ENCODE measurements around the gene HOXC5. TPM values are rescaled to one million over a fixed set of nuclear protein-coding genes. Genes with fewer than 3 reads are reported as not detected.
A peak's percentile ranks its signal among the peaks of the same experiment; 100 is the strongest.

The HOXC5 gene
- total RNA-seq, 2 experiments from 2014 or later: not detected

DNA sequence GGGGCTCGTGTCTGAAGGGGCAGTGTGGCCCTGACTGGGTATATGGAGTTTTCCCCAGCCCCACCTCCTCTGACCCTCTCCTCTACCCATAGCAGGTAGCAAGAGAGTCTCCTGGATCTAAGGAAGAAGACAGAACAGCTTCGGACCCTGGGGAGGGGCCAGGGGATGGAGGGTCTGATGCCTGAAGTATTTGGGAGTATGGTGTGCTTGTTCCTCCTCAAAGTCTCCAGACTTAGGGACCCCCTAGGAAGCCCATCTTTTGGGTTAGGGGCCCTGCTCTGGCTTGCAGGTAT, 24.6 kb upstream of the HOXC5 start:
- H3K4me1 ChIP-seq (ENCODE audit: insufficient read depth, low read length): peaks cover 43% of the 10 kb centered on the region

DNA sequence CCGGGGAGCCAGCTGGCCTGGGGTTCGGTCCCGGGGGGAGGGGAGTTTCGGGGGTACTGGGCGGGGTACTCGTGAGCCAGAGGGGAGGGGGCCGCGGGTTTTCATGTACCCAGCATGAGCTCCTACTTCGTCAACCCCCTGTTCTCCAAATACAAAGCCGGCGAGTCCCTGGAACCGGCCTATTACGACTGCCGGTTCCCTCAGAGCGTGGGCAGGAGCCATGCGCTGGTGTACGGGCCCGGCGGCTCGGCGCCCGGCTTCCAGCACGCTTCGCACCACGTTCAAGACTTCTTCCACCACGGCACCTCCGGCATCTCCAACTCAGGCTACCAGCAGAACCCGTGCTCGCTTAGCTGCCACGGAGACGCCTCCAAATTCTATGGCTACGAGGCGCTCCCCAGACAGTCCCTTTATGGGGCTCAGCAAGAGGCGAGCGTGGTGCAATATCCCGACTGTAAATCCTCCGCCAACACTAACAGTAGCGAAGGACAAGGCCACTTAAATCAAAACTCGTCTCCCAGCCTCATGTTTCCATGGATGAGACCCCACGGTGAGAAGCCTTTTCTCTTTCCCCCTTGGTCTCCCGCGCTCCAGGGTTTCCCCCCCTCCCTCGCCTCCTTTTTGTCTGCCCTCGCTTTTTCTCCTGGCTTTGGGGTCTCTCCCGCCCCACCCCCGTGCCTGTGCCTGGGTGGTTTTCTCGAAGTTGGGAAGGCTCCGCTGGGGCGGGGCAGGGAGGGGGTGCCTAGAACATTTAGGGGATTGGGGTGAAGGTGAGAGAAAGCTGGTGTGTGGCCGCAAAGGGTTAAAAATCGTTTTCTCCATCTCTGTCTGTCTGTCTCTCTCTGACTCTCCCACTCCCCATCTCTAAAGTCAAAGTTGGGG, 23.4 kb upstream of the HOXC5 start:
- peak in 3 of 14 experiments; percentile 26 to 60 (median 58) for DNase-seq
- H3K36me3 Mint-ChIP-seq (ENCODE audit: low read depth): no peaks in the 10 kb centered on the region
- ATAC-seq (ENCODE audit: poor library complexity): peak; percentile 46
- no peak overlapping the region for H3K4me3 ChIP-seq (ENCODE audit: low read length)
- H3K4me1 ChIP-seq (ENCODE audit: insufficient read depth, low read length): peaks cover 48% of the 10 kb centered on the region
- H3K9me3 ChIP-seq (ENCODE audit: control insufficient read depth in 1 of 2, insufficient read depth in 1 of 2, low read length in 2 of 2): peaks cover 0 to 44% of the 10 kb centered on the region in 2 experiments
- H3K27ac Mint-ChIP-seq: no peak overlapping the region
- no peaks in the 10 kb centered on the region for H3K36me3 ChIP-seq (ENCODE audit: insufficient read depth, low read length)
- H3K4me1 Mint-ChIP-seq (ENCODE audit: low read depth): peaks cover 45% of the 10 kb centered on the region
- peak overlapping the region; percentile 79 for H3K4me3 Mint-ChIP-seq
- H3K27ac ChIP-seq (ENCODE audit: low read depth in 1 of 2, low read length in 2 of 2): no peak overlapping the region
- intact Hi-C loops (cut with DNase I, micrococcal nuclease): loop anchor here (5.0 to 10.0 kb wide), 3 partner anchors 355 to 373 kb away; partner anchors contain the start of genes GPR84 (in 1 of the 2) and ZNF385A (in 1 of the 2)
- ChIA-PET CTCF (interaction anchor here (0.6 to 6.3 kb wide), 5 partner anchors 23 to 197 kb away, joined by 3 to 59 read pairs (median 19); partner anchors contain the start of gene HOXC5), POLR2A (interaction anchor here (0.7 to 1.4 kb wide), 4 partner anchors 8 to 206 kb away, joined by 3 to 8 read pairs (median 4); partner anchors contain the start of genes HOXC9 and SMUG1)
- H3K27me3 Mint-ChIP-seq: peaks cover 100% of the 10 kb centered on the region
- TF ChIP-seq, protein P1, sequence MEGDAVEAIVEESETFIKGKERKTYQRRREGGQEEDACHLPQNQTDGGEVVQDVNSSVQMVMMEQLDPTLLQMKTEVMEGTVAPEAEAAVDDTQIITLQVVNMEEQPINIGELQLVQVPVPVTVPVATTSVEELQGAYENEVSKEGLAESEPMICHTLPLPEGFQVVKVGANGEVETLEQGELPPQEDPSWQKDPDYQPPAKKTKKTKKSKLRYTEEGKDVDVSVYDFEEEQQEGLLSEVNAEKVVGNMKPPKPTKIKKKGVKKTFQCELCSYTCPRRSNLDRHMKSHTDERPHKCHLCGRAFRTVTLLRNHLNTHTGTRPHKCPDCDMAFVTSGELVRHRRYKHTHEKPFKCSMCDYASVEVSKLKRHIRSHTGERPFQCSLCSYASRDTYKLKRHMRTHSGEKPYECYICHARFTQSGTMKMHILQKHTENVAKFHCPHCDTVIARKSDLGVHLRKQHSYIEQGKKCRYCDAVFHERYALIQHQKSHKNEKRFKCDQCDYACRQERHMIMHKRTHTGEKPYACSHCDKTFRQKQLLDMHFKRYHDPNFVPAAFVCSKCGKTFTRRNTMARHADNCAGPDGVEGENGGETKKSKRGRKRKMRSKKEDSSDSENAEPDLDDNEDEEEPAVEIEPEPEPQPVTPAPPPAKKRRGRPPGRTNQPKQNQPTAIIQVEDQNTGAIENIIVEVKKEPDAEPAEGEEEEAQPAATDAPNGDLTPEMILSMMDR (IDR thresholded peaks at IDR 0.05): no peak
- H3K27me3 ChIP-seq (ENCODE audit: control insufficient read depth in 1 of 2, insufficient read depth in 2 of 2, low read length in 2 of 2): peaks cover 93 to 97% of the 10 kb centered on the region in 2 experiments
- H3K9me3 Mint-ChIP-seq: no peaks in the 10 kb centered on the region

More for the DNA sequence above, 24.6 kb upstream of the HOXC5 start:
- DNase-seq (no peak), ATAC-seq (ENCODE audit: poor library complexity) (no peak)
- Histone ChIP-seq H3K27ac (ENCODE audit: low read depth in 1 of 2, low read length in 2 of 2) (no peak overlapping the region), H3K9me3 (ENCODE audit: control insufficient read depth in 1 of 2, insufficient read depth in 1 of 2, low read length in 2 of 2) (peaks cover 0 to 39% of the 10 kb centered on the region in 2 experiments), H3K27me3 (ENCODE audit: control insufficient read depth in 1 of 2, insufficient read depth in 2 of 2, low read length in 2 of 2) (peaks cover 91 to 96% of the 10 kb centered on the region in 2 experiments), H3K4me3 (ENCODE audit: low read length) (no peak overlapping the region), H3K36me3 (ENCODE audit: insufficient read depth, low read length) (no peaks in the 10 kb centered on the region)
- intact Hi-C loops (cut with DNase I, micrococcal nuclease): loop anchor here (5.0 to 10.0 kb wide), 3 partner anchors 357 to 374 kb away; partner anchors contain the start of genes GPR84 (in 1 of the 2) and ZNF385A (in 1 of the 2)
- ChIA-PET POLR2A (interaction anchor here (1.3 to 1.4 kb wide), 2 partner anchors 9 to 181 kb away, joined by 3 to 8 read pairs; partner anchors contain the start of gene SMUG1), CTCF (interaction anchor here (0.8 to 6.3 kb wide), 6 partner anchors 25 to 206 kb away, joined by 3 to 59 read pairs (median 12); partner anchors contain the start of gene HOXC5)
- no peak overlapping the region for H3K4me3 Mint-ChIP-seq
- TF ChIP-seq, protein P1 (IDR thresholded peaks at IDR 0.05): no peak
- H3K27me3 Mint-ChIP-seq: peaks cover 100% of the 10 kb centered on the region
- H3K27ac Mint-ChIP-seq: no peak overlapping the region
- H3K36me3 Mint-ChIP-seq (ENCODE audit: low read depth): no peaks in the 10 kb centered on the region
- no peaks in the 10 kb centered on the region for H3K9me3 Mint-ChIP-seq
- H3K4me1 Mint-ChIP-seq (ENCODE audit: low read depth): peaks cover 44% of the 10 kb centered on the region

DNA sequence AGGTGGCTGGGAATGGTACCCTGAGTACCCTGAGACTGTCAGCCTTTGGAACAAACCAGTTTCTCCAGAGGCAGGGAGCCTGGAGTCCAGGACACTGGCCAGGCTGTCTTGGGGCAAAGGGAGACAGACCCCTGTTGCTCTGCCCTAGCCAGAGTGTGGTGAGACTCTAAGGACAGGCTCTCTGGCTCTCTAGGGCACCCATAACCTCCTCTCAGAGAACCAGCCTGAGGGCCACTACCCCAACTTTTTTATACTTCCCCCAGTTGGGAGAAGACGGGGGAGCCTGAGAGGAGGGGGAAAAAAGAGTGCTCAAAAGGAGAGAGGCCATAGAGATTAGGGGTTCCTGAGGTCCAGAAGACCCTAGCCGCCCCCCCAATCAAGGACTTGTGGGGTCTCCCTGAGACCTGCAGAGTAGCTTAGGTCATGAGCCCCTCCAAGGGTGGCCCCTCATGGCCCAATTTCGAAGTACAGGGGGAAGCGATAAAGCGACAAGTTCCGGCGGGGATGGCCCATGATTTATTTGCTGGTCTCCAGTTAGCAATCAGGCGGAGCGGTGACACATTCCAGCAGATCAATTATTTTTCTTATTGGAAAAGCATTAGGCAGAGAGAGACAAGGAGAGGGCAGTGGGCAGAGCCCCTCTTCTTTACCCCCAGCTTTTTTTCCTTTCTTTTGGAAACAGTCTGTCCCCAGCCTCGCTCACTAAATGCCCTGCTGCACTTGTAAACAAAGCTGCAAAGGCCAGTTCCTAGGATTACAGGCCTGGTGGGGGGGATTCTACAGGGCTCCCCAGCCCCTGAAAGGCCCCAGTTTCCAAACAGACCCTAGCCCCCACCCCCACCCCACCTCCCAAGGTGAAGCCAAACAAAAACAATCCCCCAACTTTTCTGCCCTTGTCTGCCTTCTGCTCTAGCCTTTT, 22.5 kb upstream of the HOXC5 start:
- Mint-ChIP-seq H3K27ac (no peak overlapping the region), H3K27me3 (peaks cover 100% of the 10 kb centered on the region), H3K4me1 (ENCODE audit: low read depth) (peaks cover 52% of the 10 kb centered on the region), H3K4me3 (no peak overlapping the region), H3K36me3 (ENCODE audit: low read depth) (no peaks in the 10 kb centered on the region), H3K9me3 (no peaks in the 10 kb centered on the region)
- POLR2A ChIA-PET: no interaction called here
- TF ChIP-seq, protein P1 (IDR thresholded peaks at IDR 0.05): no peak
- Histone ChIP-seq H3K9me3 (ENCODE audit: control insufficient read depth in 1 of 2, insufficient read depth in 1 of 2, low read length in 2 of 2) (peaks cover 0 to 43% of the 10 kb centered on the region in 2 experiments), H3K27ac (ENCODE audit: low read depth in 1 of 2, low read length in 2 of 2) (no peak overlapping the region), H3K36me3 (ENCODE audit: insufficient read depth, low read length) (no peaks in the 10 kb centered on the region), H3K4me3 (ENCODE audit: low read length) (no peak overlapping the region), H3K4me1 (ENCODE audit: insufficient read depth, low read length) (peaks cover 50% of the 10 kb centered on the region), H3K27me3 (ENCODE audit: control insufficient read depth in 1 of 2, insufficient read depth in 2 of 2, low read length in 2 of 2) (peaks cover 93 to 97% of the 10 kb centered on the region in 2 experiments)
- CTCF ChIA-PET: interaction anchor here (0.9 to 5.6 kb wide), 2 partner anchors 191 to 197 kb away, joined by 4 to 40 read pairs; no protein-coding TSS in a partner anchor
- no peak for DNase-seq
- no peak for ATAC-seq (ENCODE audit: poor library complexity)
- intact Hi-C loops (cut with DNase I, micrococcal nuclease): no loop called here
